Measurements from ENCODE around the gene OR5F1. TPM values are rescaled to one million over a fixed set of nuclear protein-coding genes. Genes with fewer than 3 reads are reported as not detected.

Gene OR5F1
- polyA plus RNA-seq (2013, experiment 1 of 2), result not detected
- not detected for polyA plus RNA-seq (2013, experiment 2 of 2)

DNA sequence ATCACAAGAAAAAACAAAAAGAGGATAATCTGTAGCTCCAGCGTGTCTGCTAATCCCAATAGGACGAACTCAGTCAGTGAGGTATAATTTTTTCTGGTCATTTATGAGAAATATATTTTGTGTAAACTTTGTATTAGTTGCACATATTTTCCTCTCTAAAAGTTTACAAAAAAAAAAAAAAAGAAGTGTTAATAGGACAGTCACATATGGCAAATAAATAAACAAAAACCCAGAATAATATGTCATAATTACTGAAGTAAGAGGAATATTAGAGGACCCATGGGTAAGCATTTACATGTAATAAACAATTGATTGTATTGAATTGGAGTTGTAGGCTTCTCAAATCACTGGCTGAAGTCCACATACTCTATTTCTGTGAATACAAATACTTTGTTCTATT is at the start of gene OR5F1:
OR5F1 (minus strand) TSS at position 101 of the 400 bp plus-strand sequence; CDS start at position 101, 0 bp downstream.
- no peak within 1 kb of the TSS for H2BK15ac ChIP-seq (replicated peaks; ENCODE audit: low read depth)
- H3K79me1 ChIP-seq (ENCODE audit: low read length), result no peaks in the 10 kb centered on the region
- no peak within 1 kb of the TSS for H3K23ac ChIP-seq (ENCODE audit: low read length)
- H3K9ac ChIP-seq (ENCODE audit: low read length), result no peak within 1 kb of the TSS
- no peaks in the 10 kb centered on the region for H3K4me1 ChIP-seq (ENCODE audit: control insufficient read depth, low read depth, low read length)
- H3K56ac ChIP-seq (ENCODE audit: low read length), result no peak within 1 kb of the TSS
- H3K18ac ChIP-seq (ENCODE audit: low read length), result no peak within 1 kb of the TSS
- no peak for DNase-seq
- H3K27ac ChIP-seq (ENCODE audit: low read depth, low read length), result no peak within 1 kb of the TSS
- H3K4me2 ChIP-seq (ENCODE audit: low read length), result no peak within 1 kb of the TSS
- H2AK5ac ChIP-seq (ENCODE audit: low read length), result no peak within 1 kb of the TSS
- no peaks in the 10 kb centered on the region for H3K36me3 ChIP-seq (ENCODE audit: control insufficient read depth, insufficient read depth, low read length)
- no peak within 1 kb of the TSS for H3K4me3 ChIP-seq (ENCODE audit: low read length)
- H2BK5ac ChIP-seq (ENCODE audit: low read length), result no peak within 1 kb of the TSS
- no peak within 1 kb of the TSS for H3K4ac ChIP-seq (ENCODE audit: low read depth, low read length)
- no peak within 1 kb of the TSS for H4K5ac ChIP-seq (ENCODE audit: low read length)
- no peak within 1 kb of the TSS for H4K8ac ChIP-seq (ENCODE audit: low read depth, low read length)
- H2BK120ac ChIP-seq (ENCODE audit: low read depth, low read length), result no peak within 1 kb of the TSS
- no peaks in the 10 kb centered on the region for H3K27me3 ChIP-seq (ENCODE audit: insufficient read depth, low read length, poor library complexity)
- no CpG with 5 or more reads among the region's 2 CpGs for WGBS (ENCODE audit: extremely low coverage, insufficient coverage, low lambda C conversion rate)
- no peaks in the 10 kb centered on the region for H3K79me2 ChIP-seq (ENCODE audit: control insufficient read depth, insufficient read depth, low read length)

DNA sequence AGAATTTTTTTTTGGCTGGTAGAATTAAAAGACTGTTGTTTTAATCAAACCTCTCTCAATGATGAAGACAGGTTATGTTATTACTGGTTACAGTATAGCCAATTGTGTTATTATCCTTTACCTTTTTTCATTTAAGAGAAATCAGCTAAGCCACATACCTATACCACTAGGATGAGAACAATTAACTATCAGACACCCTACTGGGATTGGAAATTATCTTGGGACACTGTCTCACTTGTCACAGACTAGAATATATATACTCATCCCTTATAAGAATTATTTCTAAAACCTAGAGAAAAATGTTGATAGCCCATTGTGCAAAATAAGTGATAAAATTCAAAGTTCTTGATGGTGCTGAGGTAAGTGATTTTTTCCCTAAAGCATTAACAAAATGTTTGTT is 32.9 kb upstream of the OR5F1 start, which contains the start of gene OR5AS1:
OR5AS1 (plus strand) TSS at position 301 of the 400 bp plus-strand sequence. CDS start 2,765 bp downstream, outside the sequence.
- H3K27me3 ChIP-seq (ENCODE audit: insufficient read depth, low read length, poor library complexity), result no peaks in the 10 kb centered on the region
- no peak within 1 kb of the TSS for H3K27ac ChIP-seq (ENCODE audit: low read depth, low read length)
- H3K18ac ChIP-seq (ENCODE audit: low read length), result no peak within 1 kb of the TSS
- H3K9ac ChIP-seq (ENCODE audit: low read length), result no peak within 1 kb of the TSS
- H2AK5ac ChIP-seq (ENCODE audit: low read length), result no peak within 1 kb of the TSS
- H3K79me1 ChIP-seq (ENCODE audit: low read length), result no peaks in the 10 kb centered on the region
- H3K4me3 ChIP-seq (ENCODE audit: low read length), result no peak within 1 kb of the TSS
- DNase-seq, result no peak
- no peak within 1 kb of the TSS for H3K23ac ChIP-seq (ENCODE audit: low read length)
- no peak within 1 kb of the TSS for H3K4ac ChIP-seq (ENCODE audit: low read depth, low read length)
- no peak within 1 kb of the TSS for H2BK15ac ChIP-seq (replicated peaks; ENCODE audit: low read depth)
- no peak within 1 kb of the TSS for H4K5ac ChIP-seq (ENCODE audit: low read length)
- no peak within 1 kb of the TSS for H2BK5ac ChIP-seq (ENCODE audit: low read length)
- H3K4me2 ChIP-seq (ENCODE audit: low read length), result no peak within 1 kb of the TSS
- no peaks in the 10 kb centered on the region for H3K4me1 ChIP-seq (ENCODE audit: control insufficient read depth, low read depth, low read length)
- H3K79me2 ChIP-seq (ENCODE audit: control insufficient read depth, insufficient read depth, low read length), result no peaks in the 10 kb centered on the region
- no peaks in the 10 kb centered on the region for H3K36me3 ChIP-seq (ENCODE audit: control insufficient read depth, insufficient read depth, low read length)
- no peak within 1 kb of the TSS for H4K8ac ChIP-seq (ENCODE audit: low read depth, low read length)
- no peak within 1 kb of the TSS for H2BK120ac ChIP-seq (ENCODE audit: low read depth, low read length)
- no peak within 1 kb of the TSS for H3K56ac ChIP-seq (ENCODE audit: low read length)

DNA sequence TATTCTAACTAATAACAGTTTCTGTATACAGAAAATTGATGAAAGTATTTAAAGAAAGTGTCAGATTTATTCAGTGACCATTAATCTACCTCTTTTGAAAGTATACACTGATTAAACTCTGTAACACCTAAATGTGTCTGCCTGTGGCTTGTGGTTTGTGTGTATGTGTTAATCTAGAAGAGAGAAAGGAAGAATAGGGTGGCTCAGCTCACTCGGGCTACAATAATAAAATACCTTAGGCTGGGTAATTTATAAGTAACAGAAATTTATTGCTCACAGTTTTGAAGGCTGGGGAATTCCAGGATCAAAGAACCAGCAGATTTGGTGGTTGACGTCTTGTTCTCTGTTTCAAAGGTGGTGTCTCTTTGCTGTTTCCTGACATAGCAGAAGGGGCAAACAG is 19.4 kb upstream of the OR5F1 start:
- H3K4me1 ChIP-seq (ENCODE audit: control insufficient read depth, low read depth, low read length), result no peaks in the 10 kb centered on the region
- no peaks in the 10 kb centered on the region for H3K36me3 ChIP-seq (ENCODE audit: control insufficient read depth, insufficient read depth, low read length)
- H3K27ac ChIP-seq (ENCODE audit: low read depth, low read length), result no peak overlapping the region
- no peaks in the 10 kb centered on the region for H3K79me1 ChIP-seq (ENCODE audit: low read length)
- H3K4me3 ChIP-seq (ENCODE audit: low read length), result no peak overlapping the region
- H3K18ac ChIP-seq (ENCODE audit: low read length), result no peak overlapping the region
- H3K4ac ChIP-seq (ENCODE audit: low read depth, low read length), result no peak overlapping the region
- no peak overlapping the region for H4K5ac ChIP-seq (ENCODE audit: low read length)
- no CpG with 5 or more reads among the region's 2 CpGs for WGBS (ENCODE audit: extremely low coverage, insufficient coverage, low lambda C conversion rate)
- H3K56ac ChIP-seq (ENCODE audit: low read length), result no peak overlapping the region
- H2BK15ac ChIP-seq (replicated peaks; ENCODE audit: low read depth), result no peak overlapping the region
- H2AK5ac ChIP-seq (ENCODE audit: low read length), result no peak overlapping the region
- H4K8ac ChIP-seq (ENCODE audit: low read depth, low read length), result no peak overlapping the region
- no peak overlapping the region for H3K23ac ChIP-seq (ENCODE audit: low read length)
- H3K27me3 ChIP-seq (ENCODE audit: insufficient read depth, low read length, poor library complexity), result no peaks in the 10 kb centered on the region
- no peaks in the 10 kb centered on the region for H3K79me2 ChIP-seq (ENCODE audit: control insufficient read depth, insufficient read depth, low read length)
- H3K9ac ChIP-seq (ENCODE audit: low read length), result no peak overlapping the region
- H2BK120ac ChIP-seq (ENCODE audit: low read depth, low read length), result no peak overlapping the region
- DNase-seq, result no peak
- no peak overlapping the region for H3K4me2 ChIP-seq (ENCODE audit: low read length)
- no peak overlapping the region for H2BK5ac ChIP-seq (ENCODE audit: low read length)

DNA sequence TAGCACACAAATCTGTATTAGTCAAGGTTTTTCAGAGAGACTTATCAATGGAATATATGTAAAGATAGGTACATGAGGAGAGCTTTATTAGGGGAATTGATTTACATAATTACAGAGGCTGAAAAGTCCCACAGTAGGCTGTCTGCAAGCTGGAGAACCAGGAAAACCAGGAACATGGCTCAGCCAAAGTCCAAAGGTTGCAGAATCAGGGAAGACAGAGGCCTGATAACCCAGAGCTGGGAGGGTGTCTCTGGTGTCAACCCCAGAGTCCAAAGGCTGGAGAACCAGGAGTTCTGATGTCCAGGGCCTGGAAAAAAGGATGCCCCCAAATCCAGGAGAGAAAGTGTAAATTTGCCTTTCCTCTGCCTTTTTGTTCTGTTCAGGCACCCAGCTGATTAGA is 16.3 kb upstream of the OR5F1 start:
- no peak overlapping the region for H3K4me2 ChIP-seq (ENCODE audit: low read length)
- peak overlapping the region; percentile 12 for H3K4ac ChIP-seq (ENCODE audit: low read depth, low read length)
- no peak overlapping the region for H2AK5ac ChIP-seq (ENCODE audit: low read length)
- H3K79me1 ChIP-seq (ENCODE audit: low read length), result no peaks in the 10 kb centered on the region
- no peak overlapping the region for H2BK120ac ChIP-seq (ENCODE audit: low read depth, low read length)
- H3K4me3 ChIP-seq (ENCODE audit: low read length), result no peak overlapping the region
- H4K8ac ChIP-seq (ENCODE audit: low read depth, low read length), result no peak overlapping the region
- H3K79me2 ChIP-seq (ENCODE audit: control insufficient read depth, insufficient read depth, low read length), result no peaks in the 10 kb centered on the region
- H3K9ac ChIP-seq (ENCODE audit: low read length), result no peak overlapping the region
- no peak for DNase-seq
- H3K4me1 ChIP-seq (ENCODE audit: control insufficient read depth, low read depth, low read length), result no peaks in the 10 kb centered on the region
- H3K23ac ChIP-seq (ENCODE audit: low read length), result no peak overlapping the region
- H4K5ac ChIP-seq (ENCODE audit: low read length), result no peak overlapping the region
- no peak overlapping the region for H2BK15ac ChIP-seq (replicated peaks; ENCODE audit: low read depth)
- no peak overlapping the region for H3K56ac ChIP-seq (ENCODE audit: low read length)
- no peak overlapping the region for H3K27ac ChIP-seq (ENCODE audit: low read depth, low read length)
- H3K36me3 ChIP-seq (ENCODE audit: control insufficient read depth, insufficient read depth, low read length), result no peaks in the 10 kb centered on the region
- no peak overlapping the region for H2BK5ac ChIP-seq (ENCODE audit: low read length)
- no peaks in the 10 kb centered on the region for H3K27me3 ChIP-seq (ENCODE audit: insufficient read depth, low read length, poor library complexity)
- no peak overlapping the region for H3K18ac ChIP-seq (ENCODE audit: low read length)

DNA sequence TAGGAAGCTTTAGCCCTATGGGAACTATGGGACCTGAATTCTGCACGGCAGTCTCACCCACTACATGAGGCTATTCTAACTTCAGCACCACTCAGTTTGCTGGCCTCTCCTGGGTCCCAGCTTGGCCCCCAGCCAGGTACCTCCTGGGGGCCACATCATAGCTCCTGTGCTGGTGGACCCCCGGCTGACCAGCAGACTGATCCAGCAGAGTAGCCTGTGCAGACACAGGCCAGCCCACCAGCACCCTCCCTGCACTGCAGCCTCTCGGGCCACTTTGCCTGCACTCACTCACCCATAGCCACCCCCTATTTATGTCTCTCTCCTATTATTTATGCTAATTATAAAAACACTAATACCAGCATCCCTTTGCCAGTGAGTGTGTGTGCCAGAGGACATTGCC is 23.5 kb downstream of the OR5F1 start:
- H3K4me3 ChIP-seq (ENCODE audit: low read length), result no peak overlapping the region
- H3K23ac ChIP-seq (ENCODE audit: low read length), result no peak overlapping the region
- no peaks in the 10 kb centered on the region for H3K4me1 ChIP-seq (ENCODE audit: control insufficient read depth, low read depth, low read length)
- H2BK120ac ChIP-seq (ENCODE audit: low read depth, low read length), result no peak overlapping the region
- H2BK15ac ChIP-seq (replicated peaks; ENCODE audit: low read depth), result no peak overlapping the region
- WGBS (ENCODE audit: extremely low coverage, insufficient coverage, low lambda C conversion rate), result no CpG with 5 or more reads among the region's 3 CpGs
- H3K27ac ChIP-seq (ENCODE audit: low read depth, low read length), result no peak overlapping the region
- H3K4ac ChIP-seq (ENCODE audit: low read depth, low read length), result no peak overlapping the region
- no peak overlapping the region for H3K9ac ChIP-seq (ENCODE audit: low read length)
- no peak overlapping the region for H3K18ac ChIP-seq (ENCODE audit: low read length)
- no peak overlapping the region for H4K5ac ChIP-seq (ENCODE audit: low read length)
- H3K27me3 ChIP-seq (ENCODE audit: insufficient read depth, low read length, poor library complexity), result no peaks in the 10 kb centered on the region
- no peaks in the 10 kb centered on the region for H3K36me3 ChIP-seq (ENCODE audit: control insufficient read depth, insufficient read depth, low read length)
- no peaks in the 10 kb centered on the region for H3K79me1 ChIP-seq (ENCODE audit: low read length)
- no peak overlapping the region for H2BK5ac ChIP-seq (ENCODE audit: low read length)
- H4K8ac ChIP-seq (ENCODE audit: low read depth, low read length), result no peak overlapping the region
- no peak overlapping the region for H3K4me2 ChIP-seq (ENCODE audit: low read length)
- no peak for DNase-seq
- no peak overlapping the region for H2AK5ac ChIP-seq (ENCODE audit: low read length)
- no peaks in the 10 kb centered on the region for H3K79me2 ChIP-seq (ENCODE audit: control insufficient read depth, insufficient read depth, low read length)
- H3K56ac ChIP-seq (ENCODE audit: low read length), result no peak overlapping the region

DNA sequence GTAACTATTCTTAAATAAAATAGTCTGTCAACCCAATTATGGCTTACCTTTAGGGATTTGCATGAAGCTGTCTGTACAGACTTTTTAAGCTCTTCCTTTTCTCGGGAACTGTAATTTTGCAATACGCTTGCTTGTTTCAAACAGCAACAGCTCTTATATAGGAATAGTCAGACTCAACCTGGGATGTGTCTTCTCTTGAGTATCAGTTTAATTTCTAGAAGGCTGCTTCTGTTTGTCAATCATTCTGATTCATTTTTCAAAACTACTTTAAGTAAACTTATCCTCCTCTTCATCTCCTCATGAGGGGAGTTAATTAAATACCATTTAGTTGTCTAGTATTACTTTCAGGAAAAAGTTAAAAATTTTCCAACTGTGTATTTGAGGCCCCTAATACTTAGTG is 24.6 kb downstream of the OR5F1 start, which contains the start of gene OR10AG1:
OR10AG1 (minus strand) TSS at position 101 of the 400 bp plus-strand sequence; CDS start at position 63, 38 bp downstream.
- H3K4ac ChIP-seq (ENCODE audit: low read depth, low read length), result no peak within 1 kb of the TSS
- H3K79me1 ChIP-seq (ENCODE audit: low read length), result no peaks in the 10 kb centered on the region
- no peak within 1 kb of the TSS for H2BK15ac ChIP-seq (replicated peaks; ENCODE audit: low read depth)
- no peak within 1 kb of the TSS for H3K4me3 ChIP-seq (ENCODE audit: low read length)
- H3K36me3 ChIP-seq (ENCODE audit: control insufficient read depth, insufficient read depth, low read length), result no peaks in the 10 kb centered on the region
- H3K4me1 ChIP-seq (ENCODE audit: control insufficient read depth, low read depth, low read length), result no peaks in the 10 kb centered on the region
- no peak within 1 kb of the TSS for H2BK120ac ChIP-seq (ENCODE audit: low read depth, low read length)
- no peak within 1 kb of the TSS for H4K5ac ChIP-seq (ENCODE audit: low read length)
- H4K8ac ChIP-seq (ENCODE audit: low read depth, low read length), result no peak within 1 kb of the TSS
- no peak within 1 kb of the TSS for H3K9ac ChIP-seq (ENCODE audit: low read length)
- no peak within 1 kb of the TSS for H3K56ac ChIP-seq (ENCODE audit: low read length)
- no peak for DNase-seq
- H3K18ac ChIP-seq (ENCODE audit: low read length), result no peak within 1 kb of the TSS
- no peaks in the 10 kb centered on the region for H3K27me3 ChIP-seq (ENCODE audit: insufficient read depth, low read length, poor library complexity)
- no peak within 1 kb of the TSS for H3K23ac ChIP-seq (ENCODE audit: low read length)
- H2AK5ac ChIP-seq (ENCODE audit: low read length), result no peak within 1 kb of the TSS
- no peak within 1 kb of the TSS for H3K4me2 ChIP-seq (ENCODE audit: low read length)
- H3K27ac ChIP-seq (ENCODE audit: low read depth, low read length), result no peak within 1 kb of the TSS
- no peak within 1 kb of the TSS for H2BK5ac ChIP-seq (ENCODE audit: low read length)
- WGBS (ENCODE audit: extremely low coverage, insufficient coverage, low lambda C conversion rate), result no CpG with 5 or more reads among the region's 2 CpGs
- H3K79me2 ChIP-seq (ENCODE audit: control insufficient read depth, insufficient read depth, low read length), result no peaks in the 10 kb centered on the region

Data from mesendoderm (in vitro differentiated cells).